Transverse colon (tissue), 3 donors: ENCODE results near the gene CACNA1B.

Experiments used
- EP300 ChIP-seq: sonication (generic); formaldehyde crosslinking; IDR thresholded peaks from one replicate; pipeline ENCODE4 v1.6.1; 2017; ENCODE audit warnings: antibody characterized with exemption, low read depth
- POLR2A ChIP-seq: fragments of 450-650 bp; IDR thresholded peaks from one replicate; pipeline ENCODE4 v1.6.1; 2016; ENCODE audit warnings: antibody characterized with exemption, mild to moderate bottlenecking, moderate library complexity
- TF ChIP-seq, protein P1 (sequence below), 5 experiments: fragments of 200-600 bp in 3 of 5; fragments of 450-650 bp in 2 of 5; sonication (generic) in 3 of 5; IDR thresholded peaks; 1 replicate in 2 of 5; 2 replicates in 3 of 5; pipeline ENCODE4 v1.5.1; 2016 to 2017; ENCODE audit warnings: antibody characterized with exemption in 5 of 5, inconsistent platforms in 3 of 5, mild to moderate bottlenecking in 2 of 5, moderate library complexity in 1 of 5

DNA sequence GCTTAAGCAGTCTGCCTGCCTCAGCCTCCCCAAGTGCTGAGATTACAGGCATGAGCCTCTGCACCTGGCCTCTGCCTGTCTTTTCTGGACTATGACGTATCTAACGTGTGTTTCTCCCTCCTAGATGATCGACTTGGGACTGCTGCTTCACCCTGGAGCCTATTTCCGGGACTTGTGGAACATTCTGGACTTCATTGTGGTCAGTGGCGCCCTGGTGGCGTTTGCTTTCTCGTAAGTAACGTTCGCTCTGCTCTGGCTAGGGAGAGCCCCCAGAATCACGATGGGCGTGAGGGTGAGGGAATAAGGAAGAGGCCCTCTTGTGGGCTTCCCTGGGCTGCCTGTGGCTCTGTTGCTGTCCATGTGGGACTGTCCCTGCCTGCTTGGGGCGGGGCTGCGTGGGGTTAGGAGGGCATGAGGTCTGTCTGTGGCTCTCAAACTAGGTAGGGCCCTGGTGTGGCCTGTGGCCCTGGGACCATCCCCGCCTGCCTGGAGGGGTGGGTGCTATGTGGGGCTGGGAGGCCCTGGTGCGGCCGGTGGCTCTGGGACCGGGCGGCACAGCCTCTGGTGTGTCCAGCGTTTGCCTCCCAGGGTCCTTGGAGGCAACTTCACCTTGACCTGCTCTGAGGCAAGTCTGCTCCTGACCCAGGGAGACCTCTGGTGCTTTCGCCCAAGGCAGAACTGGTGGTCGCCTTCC is 171.7 kb downstream of the CACNA1B start:
- TF ChIP-seq, protein P1, sequence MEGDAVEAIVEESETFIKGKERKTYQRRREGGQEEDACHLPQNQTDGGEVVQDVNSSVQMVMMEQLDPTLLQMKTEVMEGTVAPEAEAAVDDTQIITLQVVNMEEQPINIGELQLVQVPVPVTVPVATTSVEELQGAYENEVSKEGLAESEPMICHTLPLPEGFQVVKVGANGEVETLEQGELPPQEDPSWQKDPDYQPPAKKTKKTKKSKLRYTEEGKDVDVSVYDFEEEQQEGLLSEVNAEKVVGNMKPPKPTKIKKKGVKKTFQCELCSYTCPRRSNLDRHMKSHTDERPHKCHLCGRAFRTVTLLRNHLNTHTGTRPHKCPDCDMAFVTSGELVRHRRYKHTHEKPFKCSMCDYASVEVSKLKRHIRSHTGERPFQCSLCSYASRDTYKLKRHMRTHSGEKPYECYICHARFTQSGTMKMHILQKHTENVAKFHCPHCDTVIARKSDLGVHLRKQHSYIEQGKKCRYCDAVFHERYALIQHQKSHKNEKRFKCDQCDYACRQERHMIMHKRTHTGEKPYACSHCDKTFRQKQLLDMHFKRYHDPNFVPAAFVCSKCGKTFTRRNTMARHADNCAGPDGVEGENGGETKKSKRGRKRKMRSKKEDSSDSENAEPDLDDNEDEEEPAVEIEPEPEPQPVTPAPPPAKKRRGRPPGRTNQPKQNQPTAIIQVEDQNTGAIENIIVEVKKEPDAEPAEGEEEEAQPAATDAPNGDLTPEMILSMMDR (IDR thresholded peaks at IDR 0.05), result no peak
- TF ChIP-seq POLR2A (no peak), EP300 (no peak)
